GM11168 (cell line): Measurements from ENCODE around the gene PKN2.
"Not testable (repeated sequence)": the region's sequence is repeated elsewhere in the genome, so short reads cannot be mapped to it uniquely, and the experiment has no call there.

Experiments used
- in situ Hi-C: fragments of 300-500 bp; cut with MboI; formaldehyde crosslinking; loops from one replicate; pipeline ENCODE4 v1.12.0; 2022; ENCODE audit warnings: low sequenced_read_pairs; ENCODE audit not compliant: unreplicated experiment

The PKN2 gene

DNA sequence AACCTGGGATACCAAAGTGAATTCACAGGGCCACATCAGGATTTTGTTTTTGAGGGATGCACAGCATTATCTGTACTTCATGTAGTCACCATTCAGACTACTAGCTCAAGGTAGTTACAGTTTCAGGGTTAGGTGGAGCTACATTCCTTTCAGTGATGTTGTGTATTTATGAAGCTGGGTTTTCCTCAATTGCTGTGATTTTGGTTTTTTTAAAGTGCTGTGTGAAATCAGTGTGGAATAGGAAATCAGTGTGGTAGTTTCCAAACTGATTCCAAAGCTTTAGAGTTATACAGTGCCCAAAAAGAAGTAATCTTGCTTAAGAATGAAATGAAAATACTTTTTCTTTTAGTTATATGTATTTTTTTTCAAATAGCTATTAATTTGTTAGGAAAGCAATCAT, 95.8 kb downstream of the PKN2 start:
- in situ Hi-C loops, result no loop called here

GRCh38 chr1:88780485-88780884, 96.4 kb downstream of the PKN2 start:
- in situ Hi-C loops, result no loop called here

- in situ Hi-C loops, result no loop called here
These were observed 99.1 kb downstream of the PKN2 start for GRCh38 chr1:88783145-88783544.

- in situ Hi-C loops, result no loop called here
These were observed 100.5 kb downstream of the PKN2 start for GRCh38 chr1:88784551-88784950.

DNA sequence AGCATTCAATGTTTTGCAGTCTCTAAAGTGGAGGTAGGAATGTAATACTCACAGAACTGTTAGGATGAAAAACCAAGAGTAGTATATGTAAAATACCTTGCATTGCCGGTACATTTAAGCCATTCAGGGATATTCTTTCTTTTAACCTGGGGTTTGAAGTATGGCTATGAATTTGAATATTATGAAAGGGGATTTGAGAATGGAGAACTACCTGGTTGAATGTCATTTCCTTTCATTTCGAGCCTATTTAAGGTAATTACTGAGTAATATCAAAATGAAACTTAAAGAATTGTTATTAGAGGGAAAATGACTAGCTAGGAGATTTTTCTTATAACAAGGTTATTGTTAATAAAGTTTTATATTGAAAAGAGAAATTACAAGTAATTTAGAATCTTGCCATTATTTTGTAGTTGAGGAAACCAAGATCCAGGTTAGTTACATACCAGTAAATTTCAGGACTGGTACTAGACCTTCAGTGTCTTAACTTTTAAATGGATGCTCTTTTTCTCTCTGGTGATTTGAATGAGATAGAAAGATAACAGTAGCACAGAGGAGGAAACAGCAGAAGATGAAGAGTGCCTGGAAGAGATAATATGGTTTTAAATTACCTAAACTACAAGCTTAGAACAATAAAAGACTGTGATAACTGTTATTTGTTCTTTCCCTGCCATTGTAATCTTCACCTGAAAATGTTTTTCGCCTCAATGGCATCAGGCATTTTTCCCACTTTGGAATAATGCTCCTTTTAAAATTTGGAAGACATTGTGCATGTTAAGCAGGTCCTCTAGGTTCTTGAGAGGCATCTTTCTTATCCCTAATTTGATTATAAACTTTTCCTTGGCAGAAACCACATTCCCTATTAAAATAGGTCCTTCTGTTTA, 103.2 kb downstream of the PKN2 start:
- in situ Hi-C loops, result no loop called here

DNA sequence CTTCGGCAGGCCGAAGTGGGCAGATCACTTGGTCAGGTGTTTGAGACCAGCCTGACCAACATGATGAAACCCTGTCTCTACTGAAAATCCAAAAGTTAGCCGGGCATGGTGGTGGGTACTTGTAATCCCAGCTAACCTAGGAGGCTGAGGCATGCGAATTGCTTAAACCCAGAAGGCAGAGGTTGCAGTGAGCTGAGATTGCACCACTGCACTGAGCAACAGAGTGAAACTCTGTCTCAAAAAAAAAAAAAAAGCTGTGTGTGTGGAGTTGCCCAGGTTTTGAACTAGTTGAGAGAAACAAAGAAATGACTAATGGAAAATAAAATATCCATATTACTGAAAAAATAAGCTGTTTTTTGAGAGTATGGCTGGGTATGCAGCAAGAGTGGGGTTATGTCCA, 107.1 kb downstream of the PKN2 start:
- in situ Hi-C loops, result no loop called here

GRCh38 chr1:88799491-88799890, 115.4 kb downstream of the PKN2 start:
- in situ Hi-C loops, result no loop called here

DNA sequence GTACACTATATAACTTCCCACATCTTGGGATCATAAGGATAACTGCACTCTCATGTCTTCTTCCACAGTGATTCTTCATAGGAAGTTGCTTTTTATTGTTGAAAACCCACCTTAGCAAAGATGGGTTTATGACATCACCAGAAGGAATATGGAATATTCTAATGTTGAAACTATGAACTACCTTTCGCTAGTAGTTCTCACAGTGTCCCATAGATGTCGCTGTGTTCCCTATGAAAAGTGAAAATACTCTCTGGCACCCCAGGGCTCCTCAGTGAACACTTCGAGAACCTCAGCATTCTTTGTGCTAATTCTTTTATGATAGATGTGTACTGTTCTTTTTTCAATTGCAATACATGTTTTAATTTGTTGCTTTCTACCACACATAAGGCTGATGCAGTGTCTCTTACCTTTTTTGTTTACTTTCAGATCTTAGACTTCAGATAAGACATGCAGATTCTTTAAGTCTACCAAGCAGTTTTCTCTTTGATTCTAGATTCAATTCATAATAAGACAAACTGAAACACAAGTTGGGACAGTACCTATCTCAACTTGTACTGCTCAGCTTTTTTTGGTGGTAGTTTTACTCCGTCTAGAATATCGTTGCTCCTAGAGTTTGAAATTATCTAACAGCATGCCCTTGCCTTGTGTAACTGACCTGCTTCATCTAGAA, 116.4 kb downstream of the PKN2 start:
- in situ Hi-C loops, result no loop called here

GRCh38 chr1:88801575-88802208, 117.6 kb downstream of the PKN2 start:
- in situ Hi-C loops, result no loop called here

DNA sequence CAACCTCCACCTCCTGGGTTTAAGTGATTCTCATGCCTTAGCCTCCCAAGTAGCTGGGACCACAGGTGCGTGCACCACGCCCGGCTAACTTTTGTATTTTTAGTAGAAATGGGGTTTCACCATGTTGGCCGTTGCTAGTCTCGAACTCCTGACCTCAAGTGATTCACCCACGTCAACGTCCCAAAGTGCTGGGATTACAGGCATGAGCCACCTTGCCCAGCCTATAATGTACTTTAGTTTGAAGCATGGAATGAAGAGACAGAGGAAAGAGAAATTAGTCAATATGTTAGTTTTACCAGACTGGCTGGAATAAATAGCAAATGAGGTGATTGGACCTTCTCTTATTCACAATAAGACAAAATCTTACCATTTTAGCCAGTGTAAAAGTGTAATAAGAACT, 118.3 kb downstream of the PKN2 start:
- in situ Hi-C loops, result no loop called here

DNA sequence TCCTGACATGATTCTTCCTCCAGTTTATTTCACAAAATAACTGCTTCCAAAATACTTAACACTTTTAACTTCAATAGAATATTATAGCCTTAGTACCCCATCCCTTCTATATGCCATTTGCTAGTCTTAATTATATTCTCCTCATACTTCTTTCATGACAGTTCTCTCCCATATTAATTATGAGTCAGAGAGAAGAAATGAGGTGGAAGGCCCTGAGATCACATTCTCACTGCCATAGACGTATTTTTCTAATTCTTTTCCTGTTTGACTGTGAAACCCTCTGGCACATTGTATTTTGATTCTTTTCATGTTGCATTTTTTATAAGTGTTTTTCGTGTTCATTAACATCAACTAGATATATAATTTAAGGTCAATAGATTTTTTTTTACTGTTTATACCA, 118.9 kb downstream of the PKN2 start:
- in situ Hi-C loops, result no loop called here

DNA sequence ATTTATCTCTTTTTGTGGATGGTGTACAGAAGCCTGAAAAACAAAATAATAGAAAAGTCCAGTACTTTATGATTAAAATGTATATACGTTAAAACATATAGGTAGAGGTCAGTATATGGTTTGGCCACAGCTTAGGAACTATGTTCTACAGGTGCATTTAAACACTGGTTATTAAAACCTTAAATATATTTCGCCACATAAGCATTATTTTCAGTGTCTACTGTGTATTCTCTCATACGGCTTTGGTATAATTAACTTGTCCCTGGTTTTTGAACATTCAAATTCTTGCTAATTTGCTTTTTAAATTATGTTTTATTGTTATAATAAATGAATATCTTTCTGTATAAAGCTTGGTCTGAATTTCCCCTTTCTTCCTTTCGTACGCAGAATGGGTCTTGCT, 119.4 kb downstream of the PKN2 start:
- in situ Hi-C loops, result no loop called here

DNA sequence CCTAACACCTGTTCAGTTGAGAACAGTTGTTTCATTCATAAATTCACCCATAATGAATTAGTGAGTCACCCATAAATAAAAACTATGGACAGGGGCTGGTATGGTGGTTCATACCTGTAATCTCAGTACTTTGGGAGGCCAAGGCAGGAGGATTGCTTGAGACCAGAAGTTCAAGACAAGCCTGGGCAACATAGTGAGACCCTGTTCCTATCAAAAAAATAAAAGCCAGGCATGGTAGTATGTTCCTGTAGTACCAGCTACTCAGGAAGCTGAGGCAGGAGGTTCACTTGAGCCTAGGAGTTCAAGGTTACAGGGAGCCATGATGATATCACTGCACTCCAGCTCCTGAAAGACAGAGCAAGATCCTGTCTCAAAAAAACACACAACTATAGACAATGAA, 128.3 kb downstream of the PKN2 start:
- in situ Hi-C loops, result no loop called here

DNA sequence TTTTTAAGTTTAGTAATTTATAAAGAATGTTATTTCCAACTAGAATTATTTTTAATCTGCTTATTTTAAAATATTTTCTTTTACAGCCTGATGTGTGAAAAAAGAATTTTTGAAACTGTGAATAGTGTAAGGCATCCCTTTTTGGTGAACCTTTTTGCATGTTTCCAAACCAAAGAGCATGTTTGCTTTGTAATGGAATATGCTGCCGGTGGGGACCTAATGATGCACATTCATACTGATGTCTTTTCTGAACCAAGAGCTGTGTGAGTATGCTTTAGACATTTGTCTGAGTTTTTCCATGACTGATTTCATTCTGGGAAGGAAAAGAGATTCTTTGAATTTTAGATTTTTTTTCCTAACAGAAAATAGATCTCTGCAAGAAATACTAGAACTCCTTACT, 129.4 kb downstream of the PKN2 start:
- in situ Hi-C loops, result no loop called here

DNA sequence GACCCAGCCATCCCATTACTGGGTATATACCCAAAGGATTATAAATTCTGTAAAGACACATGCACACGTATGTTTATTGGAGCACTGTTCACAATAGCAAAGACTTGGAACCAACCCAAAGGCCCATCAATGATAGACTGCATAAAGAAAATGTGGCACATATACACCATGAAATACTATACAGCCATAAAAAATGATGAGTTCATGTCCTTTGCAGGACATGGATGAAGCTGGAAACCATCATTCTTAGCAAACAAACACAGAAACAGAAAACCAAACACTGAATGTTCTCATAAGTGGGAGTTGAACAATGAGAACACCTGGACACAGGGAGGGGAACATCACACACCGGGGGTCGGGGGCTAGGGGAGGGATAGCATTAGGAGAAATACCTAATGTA, 135.6 kb downstream of the PKN2 start:
- in situ Hi-C loops, result not testable (repeated sequence)

GRCh38 chr1:88825721-88826120, 141.6 kb downstream of the PKN2 start:
- in situ Hi-C loops, result no loop called here

DNA sequence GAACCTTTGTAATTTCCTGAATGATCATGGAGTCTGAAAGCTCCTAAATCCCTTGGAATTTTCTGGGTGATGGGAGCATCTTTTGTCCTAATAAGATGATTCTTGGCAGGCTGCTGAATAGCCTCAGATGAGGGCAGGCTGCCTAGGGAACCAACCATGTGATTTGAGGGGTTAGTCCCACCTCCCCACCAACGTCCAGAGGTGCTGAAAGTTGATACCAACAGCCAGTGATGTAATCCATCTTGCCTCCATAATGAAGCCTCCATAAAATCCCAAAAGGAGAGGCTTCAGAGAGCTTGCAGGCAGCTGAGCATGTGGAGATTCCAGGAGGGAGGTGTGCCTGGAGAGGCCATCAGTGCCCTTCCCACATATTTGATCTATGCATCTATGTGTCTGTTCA, 163.6 kb downstream of the PKN2 start:
- in situ Hi-C loops, result no loop called here

- in situ Hi-C loops, result no loop called here
These were observed 167.4 kb downstream of the PKN2 start for GRCh38 chr1:88851303-88852063.

DNA sequence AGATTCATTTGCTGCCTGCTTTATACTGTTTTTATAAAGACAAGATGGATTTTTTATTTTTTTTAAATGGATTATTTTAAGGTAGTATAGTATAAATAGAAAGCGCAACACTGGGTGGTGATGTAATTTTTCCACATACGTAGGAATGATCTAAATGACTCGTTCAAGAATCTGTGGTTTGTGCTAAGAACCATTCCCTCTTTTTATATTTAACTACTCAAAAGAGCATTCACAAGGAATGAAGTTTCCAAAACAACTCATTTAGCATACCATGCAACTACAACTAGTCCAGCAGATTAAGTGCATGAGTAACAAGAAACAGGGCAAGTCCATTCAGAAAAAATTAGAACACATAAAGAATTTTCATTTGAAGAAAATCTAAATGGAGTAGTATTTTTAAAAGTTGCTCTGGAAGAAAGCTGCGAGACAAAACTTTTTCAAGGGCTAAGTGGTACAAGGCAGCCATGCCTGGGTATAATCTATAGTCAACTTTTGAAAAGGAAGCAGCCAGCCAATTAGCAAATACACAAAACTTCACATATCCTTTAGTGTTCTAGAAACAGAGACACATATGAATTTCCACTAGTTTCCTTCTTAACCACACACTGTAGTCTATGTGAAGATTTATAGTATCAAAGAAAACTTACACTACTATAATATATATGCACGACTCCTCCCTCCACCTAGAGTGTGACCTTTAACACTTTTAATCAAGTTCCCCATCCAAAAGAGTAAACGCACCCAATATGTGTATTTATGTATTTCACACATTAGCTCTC, 183.9 kb downstream of the PKN2 start:
- in situ Hi-C loops, result no loop called here

DNA sequence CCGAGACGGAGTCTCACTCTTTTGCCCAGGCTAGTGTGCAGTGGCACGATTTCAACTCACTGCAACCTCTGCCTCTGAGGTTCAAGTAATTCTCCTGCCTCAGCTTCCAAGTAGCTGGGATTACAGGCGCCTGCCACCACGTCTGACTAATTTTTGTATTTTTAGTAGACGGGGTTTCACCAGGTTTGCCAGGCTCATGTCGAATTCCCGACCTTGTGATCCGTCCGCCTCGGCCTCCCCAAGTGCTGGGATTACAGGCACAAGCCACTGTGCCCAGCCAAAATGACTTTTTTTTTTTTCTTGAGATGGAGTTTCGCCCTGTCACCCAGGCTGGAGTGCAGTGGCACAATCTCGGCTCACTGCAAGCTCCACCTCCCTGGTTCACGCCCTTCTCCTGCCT, 185.6 kb downstream of the PKN2 start:
- in situ Hi-C loops, result loop anchor here (10.0 kb wide), 1 partner anchor 215 kb away; no protein-coding TSS in a partner anchor
